ENCODE data around the gene ACVR2B.

Gene ACVR2B

GRCh38 chr3:38446085-38446686, 7.5 kb upstream of the ACVR2B start:
- H3K4me3 ChIP-seq (replicated peaks; ENCODE audit: low read depth, low read length), result no peak overlapping the region
- TF ChIP-seq CTCF (IDR thresholded peaks at IDR 0.05; ENCODE audit: low read length, missing control alignments), result no peak
- DNase-seq (ENCODE audit: low read depth), result no peak

DNA sequence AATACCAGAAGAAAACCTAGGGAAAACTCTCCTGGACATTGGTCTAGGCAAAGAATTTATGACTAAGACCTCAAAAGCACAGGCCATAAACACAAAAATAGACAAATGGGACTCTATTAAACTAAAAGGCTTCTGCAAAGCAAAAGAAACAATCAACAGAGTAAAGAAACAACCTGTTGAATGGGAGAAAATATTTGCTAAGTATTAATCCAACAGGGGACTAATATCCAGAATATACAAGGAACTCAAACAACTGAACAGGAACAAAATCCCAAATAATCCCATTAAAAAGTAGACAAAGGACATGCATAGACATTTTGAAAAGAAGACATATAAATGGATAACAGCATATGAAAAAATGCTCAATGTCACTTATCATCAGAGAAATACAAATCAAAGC, 6.9 kb upstream of the ACVR2B start:
- no peak for DNase-seq (ENCODE audit: low read depth)
- no peak for TF ChIP-seq CTCF (IDR thresholded peaks at IDR 0.05; ENCODE audit: low read length, missing control alignments)
- no peak overlapping the region for H3K4me3 ChIP-seq (replicated peaks; ENCODE audit: low read depth, low read length)

- TF ChIP-seq CTCF (IDR thresholded peaks at IDR 0.05; ENCODE audit: low read length, missing control alignments), result no peak
- no peak overlapping the region for H3K4me3 ChIP-seq (replicated peaks; ENCODE audit: low read depth, low read length)
- no peak for DNase-seq (ENCODE audit: low read depth)
Observed at GRCh38 chr3:38450853-38451252, 2.8 kb upstream of the ACVR2B start.

DNA sequence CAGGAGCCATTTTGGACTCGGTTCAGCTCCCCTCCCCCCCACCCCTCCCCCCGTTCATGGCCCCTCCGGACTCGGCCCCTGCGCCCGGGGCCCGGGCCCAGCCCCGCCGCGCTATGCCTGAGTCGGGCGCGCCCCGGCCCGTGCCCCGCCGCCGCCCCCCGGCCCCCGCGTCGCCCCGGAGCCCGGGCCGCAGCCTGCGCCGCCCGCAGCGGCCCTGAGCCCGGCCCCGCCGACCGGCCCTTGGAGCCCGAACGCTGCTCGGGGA, 155 bp downstream of the ACVR2B start:
- peak overlapping the region; percentile 69 for H3K4me3 ChIP-seq (replicated peaks; ENCODE audit: low read depth, low read length)

GRCh38 chr3:38454178-38454883, 641 bp downstream of the ACVR2B start:
- TF ChIP-seq CTCF (IDR thresholded peaks at IDR 0.05; ENCODE audit: low read length, missing control alignments), result no peak
- DNase-seq (ENCODE audit: low read depth), result peak; percentile 22
- H3K4me3 ChIP-seq (replicated peaks; ENCODE audit: low read depth, low read length), result peak overlapping the region; percentile 69

More for the DNA sequence above, 155 bp downstream of the ACVR2B start:
- no peak for DNase-seq (ENCODE audit: low read depth)
- no peak for TF ChIP-seq CTCF (IDR thresholded peaks at IDR 0.05; ENCODE audit: low read length, missing control alignments)

DNA sequence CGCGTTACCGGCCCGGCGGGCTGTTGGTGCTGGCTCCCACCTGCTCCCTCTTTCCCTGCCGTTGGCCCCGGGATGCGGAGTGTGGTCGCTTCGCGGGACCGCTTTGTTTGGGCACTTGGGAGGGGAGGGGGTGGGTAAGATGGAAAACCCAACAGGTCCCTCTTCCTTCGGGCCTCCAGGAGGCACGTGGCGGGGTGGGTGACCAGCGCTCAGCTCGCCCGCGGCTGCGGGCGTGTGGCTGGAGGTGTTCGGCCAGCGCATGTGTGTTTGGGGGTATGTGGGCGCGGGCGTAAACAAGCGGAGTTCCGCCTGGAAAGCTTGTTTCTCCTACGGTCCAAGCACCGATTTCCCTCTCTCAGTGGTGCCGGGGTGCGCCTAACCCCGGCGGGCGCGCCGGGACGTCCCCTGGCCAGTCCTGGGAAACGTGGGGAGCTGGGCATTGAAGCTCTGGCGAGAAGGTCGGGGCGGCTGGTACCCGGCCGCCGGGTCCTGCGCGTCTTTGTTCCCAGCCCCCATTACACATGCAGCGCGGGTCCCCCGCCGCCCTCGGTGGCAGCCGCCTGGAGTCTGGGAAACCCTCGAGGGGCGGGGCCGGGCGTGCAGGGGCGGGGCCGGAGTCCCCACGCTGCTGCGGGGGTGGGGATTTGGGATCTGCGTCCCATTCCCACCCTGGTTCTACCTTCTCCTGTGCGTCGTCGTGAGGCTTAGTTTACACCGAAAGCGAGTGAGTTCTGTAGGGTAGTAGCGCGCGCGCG, 1.4 kb downstream of the ACVR2B start:
- peak; percentile 36 for DNase-seq (ENCODE audit: low read depth)
- H3K4me3 ChIP-seq (replicated peaks; ENCODE audit: low read depth, low read length), result peak overlapping the region; percentile 69
- TF ChIP-seq CTCF (IDR thresholded peaks at IDR 0.05; ENCODE audit: low read length, missing control alignments), result no peak
